Liver (tissue), 9 donors: ENCODE measurements around the gene STK11. TPM values are rescaled to one million over a fixed set of nuclear protein-coding genes. Genes with fewer than 3 reads are reported as not detected.

ENCODE experiments used
- DNase-seq: peaks from one replicate; pipeline ENCODE4 v3.0.0-alpha.2; 2017; ENCODE audit warnings: low spot score
- H3K27ac ChIP-seq, 2 donors: one replicate each; pipeline ENCODE4 v1.7.0; 2013; ENCODE audit warnings: inconsistent platforms in 2 of 2, low read length in 2 of 2, control low read depth in 1 of 2, low read depth in 1 of 2, mild to moderate bottlenecking in 1 of 2
- H3K27me3 ChIP-seq, 4 donors: one replicate each; pipeline versions ENCODE4 v1.6.1 to v1.7.0; 2013; ENCODE audit warnings: low read length in 3 of 4, inconsistent platforms in 1 of 4, mild to moderate bottlenecking in 1 of 4, moderate library complexity in 1 of 4; ENCODE audit not compliant: control insufficient read depth in 4 of 4, insufficient read depth in 4 of 4
- H3K36me3 ChIP-seq, 4 donors: one replicate each; pipeline versions ENCODE4 v1.6.1 to v1.7.0; 2013; ENCODE audit warnings: low read length in 3 of 4, mild to moderate bottlenecking in 3 of 4, low read depth in 1 of 4, moderate library complexity in 1 of 4; ENCODE audit not compliant: control insufficient read depth in 4 of 4, insufficient read depth in 3 of 4
- H3K4me1 ChIP-seq, 4 donors: one replicate each; pipeline versions ENCODE4 v1.6.1 to v1.7.0; 2013; ENCODE audit warnings: low read length in 3 of 4, mild to moderate bottlenecking in 3 of 4, moderate library complexity in 1 of 4; ENCODE audit not compliant: control insufficient read depth in 4 of 4, insufficient read depth in 4 of 4
- H3K4me3 ChIP-seq, 3 donors: one replicate each; pipeline versions ENCODE4 v1.6.1 to v1.7.0; 2013; ENCODE audit warnings: low read length in 3 of 3, control low read depth in 1 of 3, low read depth in 1 of 3, mild to moderate bottlenecking in 1 of 3
- H3K9ac ChIP-seq, 2 donors: one replicate each; pipeline ENCODE4 v1.7.0; 2013; ENCODE audit warnings: low read length in 2 of 2, mild to moderate bottlenecking in 2 of 2, moderate library complexity in 2 of 2, control low read depth in 1 of 2, low read depth in 1 of 2
- H3K9me3 ChIP-seq, 4 donors: one replicate each; pipeline versions ENCODE4 v1.6.1 to v1.7.0; 2013; ENCODE audit warnings: low read length in 3 of 4; ENCODE audit not compliant: control insufficient read depth in 4 of 4
- EGR1 ChIP-seq, 2 donors: IDR thresholded peaks; 2 replicates each; pipeline ENCODE4 v1.6.1; 2016 to 2018; ENCODE audit warnings: antibody characterized with exemption in 2 of 2, low read depth in 2 of 2
- FOXA2 ChIP-seq: IDR thresholded peaks from 2 replicates; pipeline ENCODE4 v1.6.1; 2016; ENCODE audit warnings: antibody characterized with exemption
- HNF4A ChIP-seq, 2 donors: conservative IDR thresholded peaks; 2 replicates each; pipeline ENCODE4 v1.6.1; 2016; ENCODE audit warnings: antibody characterized with exemption in 2 of 2, mild to moderate bottlenecking in 2 of 2
- JUND ChIP-seq, 2 donors: IDR thresholded peaks; 2 replicates each; pipeline ENCODE4 v1.6.1; 2016; ENCODE audit warnings: antibody characterized with exemption in 2 of 2
- MAX ChIP-seq: IDR thresholded peaks from 2 replicates; pipeline ENCODE4 v1.6.1; 2016; ENCODE audit warnings: antibody characterized with exemption
- RAD21 ChIP-seq, 2 donors: IDR thresholded peaks; 2 replicates each; pipeline ENCODE4 v1.6.1; 2016; ENCODE audit warnings: antibody characterized with exemption in 2 of 2, mild to moderate bottlenecking in 2 of 2
- REST ChIP-seq: IDR thresholded peaks from 2 replicates; pipeline ENCODE4 v1.6.1; 2016; ENCODE audit warnings: antibody characterized with exemption, mild to moderate bottlenecking
- RXRA ChIP-seq, 2 donors: IDR thresholded peaks; 2 replicates each; pipeline ENCODE4 v1.6.1; 2017 to 2018; ENCODE audit warnings: antibody characterized with exemption in 2 of 2, mild to moderate bottlenecking in 1 of 2
- SP1 ChIP-seq: IDR thresholded peaks from 2 replicates; pipeline ENCODE4 v1.6.1; 2018; ENCODE audit warnings: antibody characterized with exemption, mild to moderate bottlenecking
- TAF1 ChIP-seq: conservative IDR thresholded peaks from 2 replicates; pipeline ENCODE4 v1.6.1; 2016; ENCODE audit warnings: antibody characterized with exemption, mild to moderate bottlenecking
- ZBTB33 ChIP-seq: IDR thresholded peaks from 2 replicates; pipeline ENCODE4 v1.6.1; 2016; ENCODE audit warnings: antibody characterized with exemption
- WGBS: extraction: QIAGEN DNeasy Blood & Tissue Kit; methylation state at CpG from one replicate; pipeline ENCODE4 v1.1.7; 2013; 5-methylcytosine and 5-hydroxymethylcytosine counted together
- polyA plus RNA-seq, 2 donors: library from polyadenylated mRNA; stranded (reverse) in 1 of 2; unstranded in 1 of 2; fragments of 200-250 nt in 1 of 2; fragments of >200 nt in 1 of 2; fragmentation: Nextera tagmentation in 1 of 2; extraction: Ambion mirVana in 1 of 2; gene quantifications; one replicate each; pipeline versions ENCODE4 v1.2.1 to v1.2.3, GENCODE V29; 2013 to 2015
- total RNA-seq, 2 donors: library from RNA; depleted of rRNA; stranded (reverse); fragments of >200 nt; gene quantifications; one replicate each; pipeline ENCODE4 v1.2.3, GENCODE V29; 2014
- donor health status: healthy.
- donor health status: healthy.
- donor health status: healthy.
- donor health status: healthy.
- donor health status: healthy.

The STK11 gene
- total and polyA plus RNA-seq, 4 donors: 3.0 to 126 (median 35.5) TPM

- no peak overlapping the region for H3K9ac ChIP-seq
- no peak overlapping the region for H3K4me3 ChIP-seq
- 82% methylated on average over 33 of the region's 33 CpGs for WGBS
- H3K27ac ChIP-seq: peak overlapping the region in 1 of 2 donors; percentile 88
- H3K4me1 ChIP-seq: peaks cover 26 to 66% (median 47%) of the 10 kb centered on the region in 4 donors
- TF ChIP-seq TAF1 (no peak), HNF4A (conservative IDR thresholded peaks at IDR 0.05) (no peak), SP1 (no peak), REST (no peak), MAX (no peak), RXRA (IDR thresholded peaks at IDR 0.05) (no peak), JUND (IDR thresholded peaks at IDR 0.05) (no peak), ZBTB33 (no peak)
- DNase-seq: no peak
- H3K27me3 ChIP-seq: no peaks in the 10 kb centered on the region
- H3K36me3 ChIP-seq: peaks cover 0 to 1% (median 0%) of the 10 kb centered on the region in 4 donors
- H3K9me3 ChIP-seq: no peaks in the 10 kb centered on the region
These were observed 38.6 kb upstream of the STK11 start for GRCh38 chr19:1166872-1167573.

- H3K27me3 ChIP-seq: no peaks in the 10 kb centered on the region
- H3K9me3 ChIP-seq: no peaks in the 10 kb centered on the region
- WGBS: 84% methylated on average over 35 of the region's 35 CpGs
- no peak for DNase-seq
- peaks cover 0 to 1% (median 0%) of the 10 kb centered on the region in 4 donors for H3K36me3 ChIP-seq
- peak overlapping the region; percentile 88 to 92 for H3K27ac ChIP-seq
- H3K4me3 ChIP-seq: peak overlapping the region in 1 of 3 donors; percentile 53
- H3K4me1 ChIP-seq: peaks cover 26 to 71% (median 48%) of the 10 kb centered on the region in 4 donors
- no peak for TF ChIP-seq RXRA (IDR thresholded peaks at IDR 0.05)
- no peak for TF ChIP-seq RAD21 (IDR thresholded peaks at IDR 0.05)
- no peak for TF ChIP-seq JUND (IDR thresholded peaks at IDR 0.05)
- TF ChIP-seq TAF1: no peak
- TF ChIP-seq EGR1 (IDR thresholded peaks at IDR 0.05; ENCODE audit: low read depth in 2 of 2): no peak
- TF ChIP-seq REST: no peak
- no peak for TF ChIP-seq FOXA2
- no peak overlapping the region for H3K9ac ChIP-seq
These were observed 37.6 kb upstream of the STK11 start for GRCh38 chr19:1167687-1168571.
